Stomach (tissue), 4 donors: ENCODE data around the gene CXCL12.

ENCODE experiments used
- CTCF ChIP-seq, 7 experiments: fragments of 450-650 bp in 4 of 7; fragments of 200-600 bp in 3 of 7; sonication (generic) in 3 of 7; IDR thresholded peaks; one replicate each; pipeline ENCODE4 v1.5.1; 2016 to 2019; ENCODE audit warnings: antibody characterized with exemption in 7 of 7, control low read depth in 2 of 7, mild to moderate bottlenecking in 1 of 7
- EP300 ChIP-seq: sonication (generic); formaldehyde crosslinking; IDR thresholded peaks from one replicate; pipeline ENCODE4 v1.6.1; 2017; ENCODE audit warnings: antibody characterized with exemption

GRCh38 chr10:44348496-44348895 is 36.4 kb downstream of the CXCL12 start:
- no peak for TF ChIP-seq EP300
- no peak for TF ChIP-seq CTCF (IDR thresholded peaks at IDR 0.05)
